Measurements from ENCODE around the gene CYP27B1.

CYP27B1 gene

GRCh38 chr12:57758552-57759359 lies 8.1 kb downstream of the CYP27B1 start:
- Histone ChIP-seq H2AFZ (ENCODE audit: low read depth, low read length, severe bottlenecking) (no peak overlapping the region), H3K9ac (ENCODE audit: low read length) (no peak overlapping the region), H3K9me2 (replicated peaks; ENCODE audit: insufficient read depth, low read length) (no peaks in the 10 kb centered on the region), H3K4me3 (ENCODE audit: insufficient read depth, low read length, poor library complexity, severe bottlenecking) (no peak overlapping the region), H3K27ac (ENCODE audit: low read depth, low read length) (no peak overlapping the region), H3K79me2 (ENCODE audit: insufficient read depth, low read length) (no peaks in the 10 kb centered on the region), H4K20me1 (ENCODE audit: low read depth, low read length) (peaks cover 8% of the 10 kb centered on the region), H3K9me3 (ENCODE audit: insufficient read depth, low read length) (no peaks in the 10 kb centered on the region), H3K27me3 (ENCODE audit: low read length) (no peaks in the 10 kb centered on the region), H3K4me2 (ENCODE audit: low read depth, low read length, poor library complexity, severe bottlenecking) (no peak overlapping the region), H3F3A (ENCODE audit: insufficient read depth) (peaks cover 19% of the 10 kb centered on the region), H3K36me3 (ENCODE audit: low read length) (no peaks in the 10 kb centered on the region)
- TF ChIP-seq EZH2phosphoT487 (conservative IDR thresholded peaks at IDR 0.05; ENCODE audit: low read length), result no peak
- no peak for TF ChIP-seq CTCF (IDR thresholded peaks at IDR 0.05; ENCODE audit: insufficient read depth, low read length, poor library complexity, severe bottlenecking)

GRCh38 chr12:57757771-57758170 lies 9.1 kb downstream of the CYP27B1 start:
- H4K20me1 ChIP-seq (ENCODE audit: low read depth, low read length), result peaks cover 8% of the 10 kb centered on the region
- no peak for TF ChIP-seq CTCF (IDR thresholded peaks at IDR 0.05; ENCODE audit: insufficient read depth, low read length, poor library complexity, severe bottlenecking)
- no peak for TF ChIP-seq EZH2phosphoT487 (conservative IDR thresholded peaks at IDR 0.05; ENCODE audit: low read length)
- no peak overlapping the region for H3K4me3 ChIP-seq (ENCODE audit: insufficient read depth, low read length, poor library complexity, severe bottlenecking)
- no peak overlapping the region for H3K4me2 ChIP-seq (ENCODE audit: low read depth, low read length, poor library complexity, severe bottlenecking)
- H3F3A ChIP-seq (ENCODE audit: insufficient read depth), result peaks cover 25% of the 10 kb centered on the region
- H3K9ac ChIP-seq (ENCODE audit: low read length), result no peak overlapping the region
- H2AFZ ChIP-seq (ENCODE audit: low read depth, low read length, severe bottlenecking), result no peak overlapping the region
- H3K9me3 ChIP-seq (ENCODE audit: insufficient read depth, low read length), result no peaks in the 10 kb centered on the region
- no peaks in the 10 kb centered on the region for H3K9me2 ChIP-seq (replicated peaks; ENCODE audit: insufficient read depth, low read length)
- no peak overlapping the region for H3K27ac ChIP-seq (ENCODE audit: low read depth, low read length)
- H3K79me2 ChIP-seq (ENCODE audit: insufficient read depth, low read length), result no peaks in the 10 kb centered on the region
- H3K27me3 ChIP-seq (ENCODE audit: low read length), result no peaks in the 10 kb centered on the region
- no peaks in the 10 kb centered on the region for H3K36me3 ChIP-seq (ENCODE audit: low read length)

DNA sequence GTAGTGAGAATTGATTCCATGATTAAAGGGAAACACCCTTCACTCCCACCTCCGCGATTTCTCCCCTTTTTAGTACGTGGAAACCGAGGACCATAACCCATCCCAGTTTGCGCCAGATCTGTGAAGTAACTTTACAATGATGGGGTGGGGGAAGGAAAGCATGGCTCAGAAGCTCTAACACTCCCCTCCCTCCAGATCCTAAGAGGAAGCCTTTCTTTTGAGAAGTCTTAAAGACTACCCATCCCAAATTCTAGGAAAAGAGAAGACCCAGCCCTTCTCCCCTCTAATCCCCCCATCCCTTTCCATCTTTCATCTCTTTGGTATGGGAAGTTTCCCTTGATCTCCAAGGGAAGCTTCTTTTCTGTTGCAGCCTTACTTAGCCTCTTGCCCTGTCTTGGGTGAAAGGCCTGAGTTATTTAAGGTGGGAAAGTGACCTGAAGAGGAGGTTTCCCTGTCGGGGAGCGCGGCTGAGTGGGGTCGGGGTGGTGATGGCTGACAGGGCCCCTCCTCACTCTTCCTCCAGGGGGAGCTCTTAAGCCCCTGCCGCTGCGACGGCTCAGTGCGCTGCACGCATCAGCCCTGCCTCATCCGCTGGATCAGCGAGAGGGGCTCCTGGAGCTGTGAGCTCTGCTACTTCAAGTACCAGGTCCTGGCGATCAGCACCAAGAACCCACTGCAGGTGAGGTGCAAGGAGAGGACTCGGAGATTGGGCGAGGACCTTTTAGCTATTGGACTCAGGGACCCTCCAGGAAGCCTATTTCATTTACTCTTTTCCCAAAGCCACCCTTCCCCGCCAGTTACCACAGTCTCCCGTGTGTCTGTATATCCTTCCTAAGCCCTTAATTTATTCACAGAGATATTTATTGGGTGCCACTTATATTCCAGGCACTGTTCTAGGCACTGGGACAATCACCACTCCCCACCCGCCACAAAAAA lies 10.2 kb downstream of the CYP27B1 start:
- H3K79me2 ChIP-seq (ENCODE audit: insufficient read depth, low read length), result peaks cover 4% of the 10 kb centered on the region
- H3K4me3 ChIP-seq (ENCODE audit: insufficient read depth, low read length, poor library complexity, severe bottlenecking), result peak overlapping the region; percentile 60
- peaks cover 25% of the 10 kb centered on the region for H3F3A ChIP-seq (ENCODE audit: insufficient read depth)
- H4K20me1 ChIP-seq (ENCODE audit: low read depth, low read length), result peaks cover 8% of the 10 kb centered on the region
- H2AFZ ChIP-seq (ENCODE audit: low read depth, low read length, severe bottlenecking), result peak overlapping the region; percentile 47
- TF ChIP-seq CTCF (IDR thresholded peaks at IDR 0.05; ENCODE audit: insufficient read depth, low read length, poor library complexity, severe bottlenecking) (peak; percentile 83), EZH2phosphoT487 (conservative IDR thresholded peaks at IDR 0.05; ENCODE audit: low read length) (no peak)
- no peaks in the 10 kb centered on the region for H3K9me3 ChIP-seq (ENCODE audit: insufficient read depth, low read length)
- H3K4me2 ChIP-seq (ENCODE audit: low read depth, low read length, poor library complexity, severe bottlenecking), result peak overlapping the region; percentile 92
- H3K9me2 ChIP-seq (replicated peaks; ENCODE audit: insufficient read depth, low read length), result no peaks in the 10 kb centered on the region
- peak overlapping the region; percentile 77 for H3K9ac ChIP-seq (ENCODE audit: low read length)
- H3K27me3 ChIP-seq (ENCODE audit: low read length), result no peaks in the 10 kb centered on the region
- H3K27ac ChIP-seq (ENCODE audit: low read depth, low read length), result peak overlapping the region; percentile 72
- H3K36me3 ChIP-seq (ENCODE audit: low read length), result no peaks in the 10 kb centered on the region

All from SU-DHL-6 (cell line).